Measurements from ENCODE around the gene GJA9.
"Not testable (repeated sequence)": the region's sequence is repeated elsewhere in the genome, so short reads cannot be mapped to it uniquely, and the experiment has no call there.

Gene GJA9

DNA sequence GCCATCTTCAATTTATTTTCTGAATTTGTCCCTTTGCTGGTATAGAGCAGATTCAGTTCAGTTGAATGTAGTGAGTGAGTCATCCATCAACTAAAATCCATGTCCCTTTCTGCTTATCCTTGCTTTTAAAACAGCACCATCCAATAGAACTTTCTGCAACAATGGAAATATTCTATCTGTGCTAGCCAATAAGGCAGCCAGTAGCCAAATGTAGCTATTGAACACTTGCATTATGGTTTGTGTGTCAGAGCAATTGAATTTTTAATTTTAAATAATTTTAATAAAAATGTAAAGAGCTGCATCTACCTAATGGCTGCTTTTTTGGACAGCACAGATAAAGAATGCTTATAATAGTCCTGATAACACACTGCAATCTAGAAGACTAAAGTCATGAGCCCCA, at the start of gene GJA9:
GJA9 (minus strand) TSS at position 101 of the 400 bp plus-strand sequence. CDS start 5,489 bp downstream, outside the sequence.
- no peak for DNase-seq (ENCODE audit: extremely low read depth in 1 of 2, low read depth in 1 of 2)

DNA sequence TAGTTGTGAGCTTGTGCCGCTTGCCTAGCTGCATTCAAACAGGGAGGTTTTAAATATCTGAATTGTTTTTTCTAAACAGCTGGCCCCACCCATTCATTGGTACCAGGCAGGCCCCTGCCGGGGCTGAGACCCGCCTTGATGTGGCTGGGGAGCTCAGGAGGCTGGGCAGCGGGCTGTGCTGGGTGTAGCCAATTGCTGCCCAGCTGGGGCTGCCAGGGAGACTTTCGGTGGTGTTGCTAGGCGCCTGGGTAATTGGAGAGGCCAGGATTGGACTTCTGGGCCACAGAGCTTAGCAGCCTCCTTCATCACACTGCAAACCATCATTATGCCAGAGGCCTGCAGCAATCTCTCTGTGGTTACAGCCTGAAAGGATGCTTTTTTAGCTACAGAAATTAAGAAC, 48.1 kb upstream of the GJA9 start:
- DNase-seq (ENCODE audit: extremely low read depth in 1 of 2, low read depth in 1 of 2), result no peak

DNA sequence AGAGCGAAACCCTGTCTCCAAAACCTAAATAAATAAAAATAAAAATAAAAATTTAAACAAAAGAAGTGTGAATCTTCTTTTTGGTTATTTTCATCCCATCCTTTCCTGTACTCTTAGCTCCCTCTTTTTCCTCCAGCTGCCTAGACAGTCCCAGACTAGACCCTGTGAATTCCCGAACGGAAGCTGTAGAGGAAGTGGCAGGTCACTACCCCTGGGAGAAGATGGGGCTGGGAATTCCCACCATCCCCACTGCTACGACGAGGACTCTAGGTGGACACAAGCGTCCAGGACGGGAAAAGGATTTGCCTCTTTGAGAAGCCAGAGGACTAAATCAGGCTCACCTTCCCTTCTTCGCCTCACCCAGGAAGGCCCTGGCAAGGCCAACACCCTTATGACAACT, 47.7 kb upstream of the GJA9 start:
- DNase-seq (ENCODE audit: extremely low read depth in 1 of 2, low read depth in 1 of 2), result no peak

DNA sequence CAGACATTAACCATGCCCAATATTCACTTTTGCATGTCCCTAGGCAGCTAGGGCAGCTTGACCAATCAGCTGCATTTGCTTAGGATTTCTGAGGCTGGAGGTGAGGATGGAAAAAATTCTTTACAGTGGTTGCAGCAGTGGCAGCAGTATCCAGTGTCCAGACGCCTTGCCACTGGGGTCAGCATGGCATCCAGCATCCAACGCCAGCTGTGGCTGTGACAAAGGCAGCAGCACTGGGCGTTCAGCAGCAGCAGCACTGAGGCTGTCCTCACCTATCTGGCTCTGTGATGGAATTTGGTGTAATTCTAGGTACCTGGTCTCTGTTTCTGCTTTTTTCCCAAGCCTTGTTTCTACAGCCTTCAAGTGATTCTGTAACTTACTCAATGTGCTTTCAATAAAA, 44.7 kb upstream of the GJA9 start:
- no peak for DNase-seq (ENCODE audit: extremely low read depth in 1 of 2, low read depth in 1 of 2)

DNA sequence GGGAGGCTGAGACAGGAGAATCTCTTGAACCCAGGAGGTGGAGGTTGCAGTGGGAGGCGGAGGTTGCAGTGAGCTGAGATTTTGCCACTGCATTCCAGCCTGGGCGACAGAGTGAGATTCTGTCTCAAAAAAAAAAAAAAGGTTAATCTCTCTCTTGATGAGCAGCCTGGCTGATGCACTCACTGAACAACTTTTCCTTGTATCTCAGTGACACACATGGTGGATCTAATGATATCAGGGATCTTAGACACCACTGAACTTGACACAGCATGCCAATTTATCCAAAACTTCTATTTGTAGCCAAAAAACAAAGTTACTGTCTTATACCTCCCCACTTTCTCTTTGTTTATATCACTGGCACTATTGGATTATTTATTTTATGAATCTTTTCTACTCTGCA, 44.0 kb upstream of the GJA9 start:
- DNase-seq (ENCODE audit: extremely low read depth in 1 of 2, low read depth in 1 of 2), result no peak

DNA sequence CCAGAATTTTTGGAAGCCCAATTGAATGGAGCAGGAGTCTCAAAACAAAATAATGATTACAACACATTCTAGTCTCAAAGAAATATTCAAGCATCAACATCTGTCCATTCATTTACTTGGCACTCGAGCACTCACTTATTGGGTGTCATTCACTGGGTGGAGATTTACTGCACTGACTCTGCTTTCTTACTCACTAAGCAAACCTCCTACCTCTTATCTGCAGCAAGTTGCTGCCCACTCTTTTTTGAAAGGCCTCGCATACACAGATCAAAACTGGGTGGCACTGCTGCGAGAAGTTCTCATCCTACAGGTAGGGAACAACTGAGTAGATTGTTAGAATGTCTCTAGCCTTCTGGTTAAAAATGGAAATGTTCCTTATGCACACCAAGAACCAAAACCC, 42.2 kb upstream of the GJA9 start:
- no peak for DNase-seq (ENCODE audit: extremely low read depth in 1 of 2, low read depth in 1 of 2)

DNA sequence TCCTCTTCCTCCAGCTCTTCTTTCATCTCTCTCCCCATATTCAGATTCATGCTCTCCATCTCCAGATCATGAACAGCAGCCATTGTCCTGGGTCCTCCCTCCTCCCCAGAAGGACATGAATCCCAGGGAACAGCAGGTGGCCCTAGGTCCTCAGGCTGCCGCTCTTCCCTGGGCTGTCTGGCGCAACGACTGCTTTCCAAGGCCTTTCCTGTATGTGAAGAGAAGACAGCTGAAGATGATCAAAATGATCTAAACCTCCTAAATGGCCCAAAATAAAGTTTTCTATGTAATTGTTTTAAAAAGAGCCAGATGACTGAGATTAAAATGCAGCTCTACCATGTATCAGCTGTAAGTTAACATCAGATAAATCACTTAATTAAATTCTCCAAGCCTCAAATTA, 37.7 kb upstream of the GJA9 start:
- no peak for DNase-seq (ENCODE audit: extremely low read depth in 1 of 2, low read depth in 1 of 2)

DNA sequence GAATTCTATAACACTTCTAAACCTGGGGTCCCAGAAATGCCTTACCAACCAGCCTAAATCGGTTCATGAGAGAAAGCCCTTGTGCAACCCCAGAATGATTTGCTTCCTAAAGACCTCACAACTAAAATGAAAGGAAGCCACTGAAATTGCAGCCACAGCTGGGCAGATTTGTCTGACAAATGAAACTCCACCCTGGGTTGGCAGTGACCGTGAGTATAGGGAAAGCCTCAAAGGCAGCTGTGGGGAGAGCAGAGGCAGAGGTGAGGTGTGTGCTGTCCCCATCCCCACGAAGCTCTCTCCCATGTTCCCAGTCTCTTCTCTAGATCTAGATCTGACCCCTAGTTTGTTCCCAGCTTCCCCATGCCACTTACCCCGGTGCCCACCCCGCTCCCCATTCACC, 37.2 kb upstream of the GJA9 start:
- DNase-seq (ENCODE audit: extremely low read depth in 1 of 2, low read depth in 1 of 2), result no peak

DNA sequence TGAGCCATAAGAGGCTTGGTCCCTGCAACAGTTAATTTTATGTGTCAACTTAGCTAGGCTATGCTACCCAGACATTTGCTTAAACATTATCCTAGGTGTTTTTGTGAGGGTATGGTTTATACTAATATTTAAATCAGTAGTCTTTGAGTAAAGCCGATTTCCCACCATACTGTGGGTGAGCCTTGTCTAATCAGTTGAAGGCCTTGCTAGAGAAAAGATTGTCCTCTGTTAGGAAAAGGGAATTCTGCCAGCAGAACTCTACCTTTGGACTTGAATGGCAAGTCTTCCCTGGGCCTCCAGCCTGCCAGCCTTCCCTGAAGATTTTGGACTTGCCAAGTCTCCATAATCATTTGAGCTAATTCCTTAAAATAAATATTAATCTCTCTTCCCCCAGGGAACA, 36.4 kb upstream of the GJA9 start:
- DNase-seq (ENCODE audit: extremely low read depth in 1 of 2, low read depth in 1 of 2), result no peak

DNA sequence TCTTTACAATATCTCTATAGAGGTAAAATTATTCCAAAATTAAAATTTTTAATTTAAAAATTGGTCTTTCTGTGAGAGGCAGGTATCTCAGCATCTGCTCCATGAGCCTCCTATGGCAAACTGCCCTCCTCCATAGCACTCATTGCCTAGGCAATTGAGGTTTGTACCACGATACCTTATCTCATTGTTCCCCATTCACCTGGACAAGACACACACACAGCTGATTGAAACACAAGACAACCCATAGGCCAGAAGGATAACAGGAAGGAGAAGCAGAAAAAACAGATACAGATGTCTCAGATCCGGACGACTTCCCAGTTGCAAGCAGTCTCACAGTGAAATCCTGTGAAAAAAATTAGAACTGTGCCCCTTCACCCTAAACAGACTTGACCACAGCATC, 36.0 kb upstream of the GJA9 start:
- no peak for DNase-seq (ENCODE audit: extremely low read depth in 1 of 2, low read depth in 1 of 2)

DNA sequence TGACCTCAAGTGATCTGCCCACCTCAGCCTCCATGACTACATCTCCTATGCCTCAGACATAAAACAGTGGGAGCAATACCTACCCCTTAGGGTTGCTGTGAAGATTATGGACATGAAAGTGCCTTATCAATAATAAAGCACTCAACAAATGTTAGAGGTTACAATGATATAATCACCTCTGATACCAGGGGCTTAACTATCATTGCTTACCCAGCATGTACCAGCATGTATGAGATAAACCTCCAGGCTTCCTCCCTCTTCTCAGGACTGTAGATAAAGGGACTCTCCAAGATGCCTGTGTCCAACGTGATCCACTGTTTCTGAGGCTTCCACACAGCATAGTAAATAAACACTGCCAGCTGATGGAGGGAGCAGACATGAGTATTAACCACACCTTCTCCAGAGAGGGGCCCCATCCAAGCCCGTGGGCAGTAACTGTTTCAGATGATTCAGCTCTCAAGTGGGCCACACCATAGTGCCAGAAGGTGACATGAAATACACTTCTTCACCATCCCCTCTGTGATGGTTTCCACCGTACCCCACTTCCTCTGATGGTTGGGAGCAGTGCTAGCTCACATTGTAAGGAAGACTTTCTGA, 34.1 kb upstream of the GJA9 start:
- no peak for DNase-seq (ENCODE audit: extremely low read depth in 1 of 2, low read depth in 1 of 2)

DNA sequence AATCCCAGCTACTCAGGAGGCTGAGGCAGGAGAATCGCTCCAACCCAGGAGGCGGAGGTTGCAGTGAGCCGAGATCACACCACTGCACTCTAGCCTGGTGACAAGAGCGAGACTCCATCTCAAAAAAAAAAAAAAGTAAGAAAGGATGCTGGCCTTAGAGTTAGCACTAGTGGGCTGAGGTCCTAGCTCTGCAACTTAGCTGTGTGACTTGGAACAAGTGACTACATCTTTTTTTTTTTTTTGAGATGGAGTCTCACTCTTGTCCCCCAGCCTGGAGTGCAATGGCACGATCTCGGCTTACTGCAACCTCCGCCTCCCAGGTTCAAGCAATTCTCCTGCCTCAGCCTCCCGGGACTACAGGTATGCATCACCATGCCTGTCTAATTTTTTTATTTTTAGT, 33.5 kb upstream of the GJA9 start:
- not testable (repeated sequence) for DNase-seq (ENCODE audit: extremely low read depth in 1 of 2, low read depth in 1 of 2)

DNA sequence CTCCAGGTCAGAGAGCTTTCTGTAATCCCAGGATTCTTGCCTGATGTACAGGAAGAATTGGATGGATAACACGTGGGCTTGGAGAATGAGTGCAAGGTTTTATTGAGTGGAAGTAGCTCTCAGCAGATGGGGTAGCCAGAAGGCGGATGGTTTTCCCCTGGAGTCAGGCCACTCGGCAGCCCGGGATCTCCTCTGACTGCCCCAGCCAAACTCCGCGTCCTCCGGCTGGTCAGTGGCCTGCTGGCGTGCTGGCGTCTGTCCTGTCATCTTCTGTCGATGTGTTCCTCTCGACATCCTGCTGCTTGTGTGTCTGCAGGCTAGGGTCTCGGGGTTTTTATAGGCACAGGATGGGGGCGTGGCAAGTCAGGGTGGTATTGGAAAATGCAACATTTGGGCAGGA, 27.4 kb upstream of the GJA9 start:
- DNase-seq (ENCODE audit: extremely low read depth in 1 of 2, low read depth in 1 of 2), result no peak

DNA sequence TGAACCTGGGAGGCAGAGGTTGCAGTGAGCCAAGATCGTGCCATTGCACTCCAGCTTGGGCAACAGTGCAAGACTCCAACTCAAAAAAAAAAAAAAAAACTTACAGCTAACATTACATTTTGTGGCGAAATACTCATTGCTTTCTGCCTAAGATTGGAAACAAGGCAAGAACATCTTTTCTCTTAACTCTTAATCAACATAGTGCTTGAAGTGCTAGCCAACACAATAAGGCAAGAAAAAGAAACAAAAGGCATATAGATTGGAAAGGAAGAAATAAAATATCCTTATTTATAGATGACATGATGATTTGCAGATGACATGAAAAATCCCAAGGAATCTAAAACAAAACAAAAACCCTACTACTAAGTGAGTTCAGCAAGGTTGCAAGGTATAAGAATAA, 24.6 kb upstream of the GJA9 start:
- no peak for DNase-seq (ENCODE audit: extremely low read depth in 1 of 2, low read depth in 1 of 2)

DNA sequence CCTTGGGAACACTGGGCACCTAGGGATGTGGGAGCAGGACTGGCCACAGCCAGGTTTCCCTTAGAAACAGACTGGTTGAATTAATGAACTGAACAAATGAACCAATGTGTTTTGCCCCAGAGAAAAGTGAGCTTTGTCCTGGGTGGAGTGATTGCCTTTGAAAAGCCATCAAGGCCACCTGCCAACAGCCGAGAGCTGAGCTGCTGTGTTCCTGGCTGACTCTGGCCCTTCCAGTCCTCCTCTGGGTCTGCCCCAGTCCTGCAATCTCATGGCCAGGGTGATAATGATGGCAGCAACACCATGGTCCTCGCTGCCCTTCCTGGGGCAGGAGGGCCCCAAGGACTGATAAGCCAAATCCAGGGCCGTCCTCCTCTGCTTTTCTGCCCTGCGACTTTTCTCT, 18.2 kb upstream of the GJA9 start:
- no peak for DNase-seq (ENCODE audit: extremely low read depth in 1 of 2, low read depth in 1 of 2)

DNA sequence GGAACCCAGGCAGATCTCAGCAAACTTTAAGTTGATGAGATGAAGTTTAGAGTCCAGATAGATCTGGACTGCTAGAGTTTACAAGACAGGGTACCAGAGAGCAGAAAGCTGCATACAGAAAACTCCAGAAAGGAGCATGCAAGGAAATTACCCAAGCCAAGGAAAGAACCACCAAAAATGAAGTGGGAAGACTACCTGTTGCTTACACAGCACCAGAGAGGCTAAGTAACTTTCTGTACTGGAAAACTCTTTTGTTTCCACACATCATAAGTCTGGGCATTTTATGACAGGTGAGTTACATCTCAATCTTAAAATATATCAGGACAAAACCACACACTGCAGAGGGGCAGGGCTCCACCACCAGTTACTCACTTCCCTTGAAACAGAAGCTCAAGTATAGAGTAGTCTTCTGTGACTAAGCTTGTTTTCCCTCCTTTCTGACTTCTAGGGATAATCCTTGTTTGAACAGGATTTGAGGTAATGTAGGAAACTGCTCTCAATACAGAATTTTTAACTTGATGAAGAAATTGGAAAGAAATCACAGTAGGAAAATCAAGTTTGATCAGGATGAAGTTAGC, 17.4 kb upstream of the GJA9 start:
- DNase-seq (ENCODE audit: extremely low read depth in 1 of 2, low read depth in 1 of 2), result no peak

DNA sequence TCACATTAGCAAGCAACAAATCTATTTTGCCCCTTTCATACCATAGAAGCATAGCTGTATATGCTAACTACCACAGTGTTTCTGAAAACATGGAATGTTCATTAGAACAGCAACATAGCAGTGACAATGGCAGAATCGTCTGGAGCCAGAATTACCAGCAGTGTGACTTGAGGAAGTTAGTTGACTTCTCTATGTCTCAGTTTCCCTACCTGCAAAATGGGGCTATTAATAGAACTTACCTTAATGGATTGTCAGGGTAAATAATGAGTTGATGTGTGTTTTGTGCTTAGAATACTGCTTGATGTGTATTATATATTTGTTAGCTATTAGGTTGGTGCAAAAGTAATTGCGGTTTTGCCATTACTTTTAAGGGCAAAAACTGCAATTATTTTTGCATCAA, 14.8 kb upstream of the GJA9 start:
- no peak for DNase-seq (ENCODE audit: extremely low read depth in 1 of 2, low read depth in 1 of 2)

DNA sequence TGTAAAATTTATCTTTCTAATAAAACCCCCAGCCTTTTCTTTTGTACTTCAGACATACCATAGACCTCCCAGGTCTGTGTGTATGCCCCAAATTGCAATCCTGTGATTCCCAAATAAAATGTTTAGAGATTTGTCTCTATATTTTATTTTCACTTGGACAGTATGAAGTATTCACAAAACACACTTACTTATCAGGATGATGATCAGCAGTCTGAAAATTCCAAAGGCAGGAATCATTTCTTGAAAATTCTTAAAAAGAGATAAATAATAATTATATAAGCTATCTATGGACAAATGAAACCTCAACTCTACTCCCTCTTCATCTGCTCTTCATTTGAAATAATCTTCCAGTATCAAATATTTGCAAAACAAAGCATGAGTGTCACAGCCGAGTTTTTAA, 11.6 kb upstream of the GJA9 start:
- DNase-seq (ENCODE audit: extremely low read depth in 1 of 2, low read depth in 1 of 2), result no peak

DNA sequence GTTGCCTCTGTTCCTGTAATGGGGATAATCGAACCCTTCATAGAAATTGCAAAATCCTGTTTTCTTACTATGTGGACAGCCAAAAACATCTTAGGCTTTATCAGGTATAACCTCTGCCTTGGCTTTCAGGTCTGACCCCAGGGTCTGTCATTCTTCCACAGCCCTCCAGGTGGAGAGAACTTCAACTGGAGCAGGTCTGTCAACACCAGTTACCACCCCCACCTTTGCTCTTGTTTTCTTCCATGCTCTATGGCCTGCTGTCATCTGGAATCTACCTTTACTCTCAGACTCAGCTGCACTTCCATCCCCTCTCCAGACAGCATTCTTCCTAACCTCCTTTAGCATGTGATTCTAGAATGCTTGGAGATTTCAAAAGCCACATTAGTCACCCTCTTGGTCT, 10.4 kb upstream of the GJA9 start:
- DNase-seq (ENCODE audit: extremely low read depth in 1 of 2, low read depth in 1 of 2), result no peak

DNA sequence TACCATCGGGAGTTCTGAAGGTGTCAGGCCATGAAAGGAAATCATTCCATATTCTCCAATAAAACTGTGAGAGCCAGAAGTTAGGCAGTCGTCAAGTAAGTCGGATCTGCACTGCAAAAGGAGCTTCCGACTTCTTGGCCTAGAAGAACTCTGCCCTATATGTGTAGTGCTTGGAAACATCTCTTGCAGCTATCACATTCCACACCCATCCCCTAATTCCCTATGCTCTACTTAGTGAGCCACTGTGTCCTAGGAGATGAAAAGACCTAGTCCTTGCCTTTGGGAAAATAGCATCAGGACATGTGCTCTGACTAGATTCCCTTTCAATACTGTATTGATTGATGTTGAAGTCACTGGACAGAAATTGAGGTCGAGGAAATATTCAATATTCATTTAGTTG, 8.2 kb upstream of the GJA9 start:
- DNase-seq (ENCODE audit: extremely low read depth in 1 of 2, low read depth in 1 of 2), result no peak

DNA sequence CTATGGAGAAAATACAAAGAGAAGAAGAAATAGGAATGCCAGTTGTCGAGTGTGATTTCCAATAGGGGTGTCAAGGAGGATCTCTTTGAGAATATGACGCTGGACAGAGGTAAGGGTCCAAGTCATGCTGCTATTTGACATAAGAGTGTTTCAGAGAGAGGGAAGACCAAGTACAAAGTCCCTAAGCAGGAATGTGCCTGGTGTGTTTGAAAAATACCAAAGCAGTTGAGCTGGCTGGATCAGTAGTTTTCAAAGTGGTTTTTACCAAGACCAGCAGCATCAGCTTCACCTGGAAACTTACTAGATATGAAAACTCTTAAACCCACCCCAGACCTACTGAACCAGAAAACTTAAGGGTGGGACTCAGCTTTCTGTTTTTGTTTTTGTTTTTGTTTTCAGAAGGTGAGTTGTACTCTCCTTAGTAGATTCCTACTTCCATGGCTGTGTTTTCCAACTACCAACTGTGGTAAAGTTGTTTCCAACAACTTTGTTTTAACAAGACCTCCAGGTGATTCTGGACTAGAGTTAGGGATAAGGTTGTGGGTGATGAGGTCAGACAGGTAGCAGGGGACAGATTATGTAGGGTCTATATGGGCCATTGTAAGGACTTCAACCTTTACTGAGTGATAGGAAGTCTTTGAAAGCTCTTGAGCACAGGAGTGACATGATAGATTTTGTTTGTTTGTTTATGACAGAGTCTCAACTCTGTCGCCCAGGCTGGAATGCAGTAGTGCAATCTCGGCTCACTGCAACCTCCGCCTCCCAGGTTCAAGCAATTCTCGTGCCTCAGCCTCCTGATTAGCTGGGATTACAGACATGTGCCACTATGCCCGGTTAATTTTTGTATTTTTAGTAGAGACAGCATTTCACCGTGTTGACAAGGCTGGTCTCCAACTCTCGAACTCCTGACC, 7.3 kb upstream of the GJA9 start:
- no peak for DNase-seq (ENCODE audit: extremely low read depth in 1 of 2, low read depth in 1 of 2)

DNA sequence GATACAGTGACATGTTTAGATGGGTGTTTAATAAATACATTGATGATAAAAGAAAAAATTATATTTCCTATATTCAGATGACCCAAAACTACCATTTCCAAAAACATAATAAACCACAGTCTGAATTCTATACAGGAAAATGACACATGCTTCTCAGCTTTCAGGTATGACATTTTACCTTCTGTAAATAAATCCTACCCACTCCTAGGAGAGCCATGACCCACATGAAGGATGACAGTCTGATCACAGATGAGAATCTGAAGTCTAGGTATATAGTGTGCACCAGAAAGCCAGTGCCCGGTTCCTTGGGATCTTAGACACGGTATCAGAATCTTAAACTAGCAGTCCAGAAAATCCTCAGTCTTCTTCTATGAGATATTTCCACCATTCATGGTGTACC, 3.7 kb upstream of the GJA9 start:
- no peak for DNase-seq (ENCODE audit: extremely low read depth in 1 of 2, low read depth in 1 of 2)
